Measurements from ENCODE around the gene CATSPERE. TPM values are rescaled to one million over a fixed set of nuclear protein-coding genes. Genes with fewer than 3 reads are reported as not detected.

Gene CATSPERE
- total RNA-seq, 1 experiment from 2014 or later = 0.14 TPM

DNA sequence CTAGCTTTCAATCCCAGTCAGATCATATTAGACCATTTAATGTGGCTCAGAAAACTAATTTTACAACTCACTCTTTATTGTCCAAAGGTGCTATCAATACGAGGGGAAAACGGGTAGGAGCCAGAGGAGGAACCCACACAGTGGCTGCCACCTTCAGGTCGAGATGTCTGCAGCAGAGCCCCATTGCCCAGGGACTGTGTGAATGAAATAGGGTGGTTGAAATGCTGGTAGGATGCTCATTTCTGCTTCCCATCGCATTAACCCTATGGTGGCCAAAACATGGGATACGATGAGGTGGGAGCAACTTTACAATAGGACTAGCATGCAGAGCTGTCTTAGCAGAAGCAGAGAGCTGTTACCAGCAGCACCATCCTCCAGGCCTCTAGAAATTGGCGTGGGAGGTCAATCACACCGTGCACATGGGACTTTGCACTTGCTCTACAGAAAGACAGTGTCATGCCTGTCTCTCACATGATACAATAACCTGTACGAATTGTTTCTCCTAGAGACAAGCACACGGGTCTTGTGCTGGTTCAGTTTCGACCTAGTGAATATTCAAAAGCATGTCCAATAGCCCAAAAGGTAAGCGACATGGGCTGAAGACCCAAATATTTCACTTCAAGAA is 122.4 kb downstream of the CATSPERE start:
- Mint-ChIP-seq H3K36me3 (ENCODE audit: insufficient read depth, unreplicated experiment) (no peaks in the 10 kb centered on the region), H3K27me3 (ENCODE audit: insufficient read depth, unreplicated experiment) (no peaks in the 10 kb centered on the region), H3K4me1 (ENCODE audit: low read depth, unreplicated experiment) (no peaks in the 10 kb centered on the region), H3K9me3 (ENCODE audit: unreplicated experiment) (peaks cover 8% of the 10 kb centered on the region), H3K27ac (ENCODE audit: unreplicated experiment) (no peak overlapping the region), H3K4me3 (ENCODE audit: unreplicated experiment) (no peak overlapping the region)
- no peaks in the 10 kb centered on the region for H3K36me3 ChIP-seq (ENCODE audit: control insufficient read depth, insufficient read depth, low read length)
- TF ChIP-seq, protein P1, sequence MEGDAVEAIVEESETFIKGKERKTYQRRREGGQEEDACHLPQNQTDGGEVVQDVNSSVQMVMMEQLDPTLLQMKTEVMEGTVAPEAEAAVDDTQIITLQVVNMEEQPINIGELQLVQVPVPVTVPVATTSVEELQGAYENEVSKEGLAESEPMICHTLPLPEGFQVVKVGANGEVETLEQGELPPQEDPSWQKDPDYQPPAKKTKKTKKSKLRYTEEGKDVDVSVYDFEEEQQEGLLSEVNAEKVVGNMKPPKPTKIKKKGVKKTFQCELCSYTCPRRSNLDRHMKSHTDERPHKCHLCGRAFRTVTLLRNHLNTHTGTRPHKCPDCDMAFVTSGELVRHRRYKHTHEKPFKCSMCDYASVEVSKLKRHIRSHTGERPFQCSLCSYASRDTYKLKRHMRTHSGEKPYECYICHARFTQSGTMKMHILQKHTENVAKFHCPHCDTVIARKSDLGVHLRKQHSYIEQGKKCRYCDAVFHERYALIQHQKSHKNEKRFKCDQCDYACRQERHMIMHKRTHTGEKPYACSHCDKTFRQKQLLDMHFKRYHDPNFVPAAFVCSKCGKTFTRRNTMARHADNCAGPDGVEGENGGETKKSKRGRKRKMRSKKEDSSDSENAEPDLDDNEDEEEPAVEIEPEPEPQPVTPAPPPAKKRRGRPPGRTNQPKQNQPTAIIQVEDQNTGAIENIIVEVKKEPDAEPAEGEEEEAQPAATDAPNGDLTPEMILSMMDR (IDR thresholded peaks at IDR 0.05; ENCODE audit: insufficient read depth in 1 of 2, low read depth in 1 of 2, low read length in 1 of 2, severe bottlenecking in 1 of 2, unreplicated experiment in 1 of 2) = no peak
- peaks cover 5% of the 10 kb centered on the region; the same call in 1 of the 2 replicates for H3K9me3 ChIP-seq
- DNase-seq = no peak
- intact Hi-C loops (cut with micrococcal nuclease; ENCODE audit: unreplicated experiment) = no loop called here
- POLR2A ChIA-PET = no interaction called here
- no peaks in the 10 kb centered on the region for H3K27me3 ChIP-seq (replicated peaks; ENCODE audit: control insufficient read depth, insufficient read depth, low read length)
- CTCF ChIA-PET = no interaction called here
- BruUV-seq (replicated peaks) = no TSS peak
- no peak overlapping the region for H3K4me3 ChIP-seq (ENCODE audit: low read depth, low read length)
- no peaks in the 10 kb centered on the region for H3K4me1 ChIP-seq

DNA sequence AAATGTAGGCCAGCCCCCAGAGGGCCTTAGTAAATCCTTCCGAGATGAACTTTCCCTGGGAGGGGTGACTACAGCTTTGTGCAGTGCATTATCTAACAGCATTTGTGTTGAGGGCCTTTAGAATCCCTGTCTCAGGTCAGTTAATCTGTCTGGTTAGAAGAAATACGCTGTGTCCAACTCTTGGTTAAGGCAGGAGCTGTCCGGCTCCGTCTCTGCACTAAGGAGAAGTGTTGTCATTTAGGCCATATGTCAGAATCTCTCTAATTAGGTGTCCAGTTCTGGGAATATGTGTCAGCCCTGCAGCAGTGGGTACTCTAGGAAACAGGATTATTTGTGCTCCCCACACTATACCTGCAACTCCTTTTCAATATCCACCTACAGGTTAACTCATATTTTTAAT is 124.8 kb downstream of the CATSPERE start:
- Histone ChIP-seq H3K4me3 (ENCODE audit: low read depth, low read length) (no peak overlapping the region), H3K4me1 (no peaks in the 10 kb centered on the region), H3K9me3 (peaks cover 11% of the 10 kb centered on the region; the same call in 1 of the 2 replicates), H3K36me3 (ENCODE audit: control insufficient read depth, insufficient read depth, low read length) (no peaks in the 10 kb centered on the region), H3K27me3 (replicated peaks; ENCODE audit: control insufficient read depth, insufficient read depth, low read length) (no peaks in the 10 kb centered on the region)
- Mint-ChIP-seq H3K36me3 (ENCODE audit: insufficient read depth, unreplicated experiment) (no peaks in the 10 kb centered on the region), H3K9me3 (ENCODE audit: unreplicated experiment) (peaks cover 9% of the 10 kb centered on the region), H3K4me1 (ENCODE audit: low read depth, unreplicated experiment) (no peaks in the 10 kb centered on the region), H3K27me3 (ENCODE audit: insufficient read depth, unreplicated experiment) (no peaks in the 10 kb centered on the region), H3K4me3 (ENCODE audit: unreplicated experiment) (no peak overlapping the region), H3K27ac (ENCODE audit: unreplicated experiment) (no peak overlapping the region)
- no TSS peak for BruUV-seq (replicated peaks)
- POLR2A ChIA-PET = no interaction called here
- CTCF ChIA-PET = no interaction called here
- intact Hi-C loops (cut with micrococcal nuclease; ENCODE audit: unreplicated experiment) = no loop called here
- no peak for DNase-seq
- TF ChIP-seq, protein P1 (IDR thresholded peaks at IDR 0.05; ENCODE audit: insufficient read depth in 1 of 2, low read depth in 1 of 2, low read length in 1 of 2, severe bottlenecking in 1 of 2, unreplicated experiment in 1 of 2) = no peak

DNA sequence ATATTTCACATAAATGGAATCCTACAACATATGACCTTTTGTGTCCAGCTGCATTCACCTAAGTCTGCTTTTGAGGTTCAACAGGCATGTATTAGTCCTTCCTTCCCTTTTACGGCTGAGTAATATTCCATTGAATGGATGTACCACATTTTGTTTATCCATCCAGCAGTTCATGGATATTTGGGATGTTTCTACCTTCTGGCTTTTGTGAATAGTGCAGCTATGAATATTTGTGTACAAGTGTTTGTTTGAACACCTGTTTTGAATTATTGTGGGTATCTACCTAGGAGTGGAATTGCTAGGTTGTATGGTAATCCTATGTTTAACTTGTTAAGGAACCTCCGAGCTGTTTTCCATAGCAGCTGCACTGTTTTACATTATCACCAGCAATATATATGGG is 129.6 kb downstream of the CATSPERE start:
- BruUV-seq (replicated peaks) = no TSS peak
- Histone ChIP-seq H3K4me3 (ENCODE audit: low read depth, low read length) (no peak overlapping the region), H3K9me3 (0 out of 2 replicates have a peak, but pooled peaks cover 11% of the 10 kb centered on the region), H3K4me1 (no peaks in the 10 kb centered on the region), H3K27me3 (replicated peaks; ENCODE audit: control insufficient read depth, insufficient read depth, low read length) (no peaks in the 10 kb centered on the region), H3K36me3 (ENCODE audit: control insufficient read depth, insufficient read depth, low read length) (no peaks in the 10 kb centered on the region)
- ChIA-PET POLR2A (no interaction called here), CTCF (no interaction called here)
- Mint-ChIP-seq H3K4me1 (ENCODE audit: low read depth, unreplicated experiment) (no peaks in the 10 kb centered on the region), H3K4me3 (ENCODE audit: unreplicated experiment) (no peak overlapping the region), H3K36me3 (ENCODE audit: insufficient read depth, unreplicated experiment) (no peaks in the 10 kb centered on the region), H3K27ac (ENCODE audit: unreplicated experiment) (no peak overlapping the region), H3K9me3 (ENCODE audit: unreplicated experiment) (peaks cover 16% of the 10 kb centered on the region), H3K27me3 (ENCODE audit: insufficient read depth, unreplicated experiment) (no peaks in the 10 kb centered on the region)
- DNase-seq = no peak
- TF ChIP-seq, protein P1 (IDR thresholded peaks at IDR 0.05; ENCODE audit: insufficient read depth in 1 of 2, low read depth in 1 of 2, low read length in 1 of 2, severe bottlenecking in 1 of 2, unreplicated experiment in 1 of 2) = no peak
- intact Hi-C loops (cut with micrococcal nuclease; ENCODE audit: unreplicated experiment) = no loop called here
